HepG2 (cell line): Measurements from ENCODE around the gene SLC6A4.

Experiments used
- ASH2L ChIP-seq: fragments of 300-600, 200-600 bp; sonication (generic); IDR thresholded peaks from 2 replicates; pipeline ENCODE4 v1.7.0; 2017; ENCODE audit warnings: low read depth, mild to moderate bottlenecking, moderate library complexity, mixed read lengths, low read length; ENCODE audit not compliant: insufficient read length
- CHD4 ChIP-seq: fragments of 200-600 bp; sonication (generic); IDR thresholded peaks from 2 replicates; pipeline ENCODE4 v1.7.0; 2017; ENCODE audit warnings: mild to moderate bottlenecking, low read length, borderline replicate concordance
- EP300 ChIP-seq, 3 experiments: sonication (generic) in 1 of 3; formaldehyde crosslinking in 1 of 3; IDR thresholded peaks; 2 replicates each; pipeline versions ENCODE4 v1.5.1 to v1.6.1; 2011 to 2020; ENCODE audit warnings: low read depth in 2 of 3, low read length in 2 of 3, borderline replicate concordance in 1 of 3, improper control_type of control experiment in 1 of 3, mild to moderate bottlenecking in 1 of 3, missing genetic modification reagents in 1 of 3, moderate library complexity in 1 of 3
- HDAC6 ChIP-seq: fragments of 200-600 bp; sonication (generic); IDR thresholded peaks from 2 replicates; pipeline ENCODE4 v1.7.0; 2017; ENCODE audit warnings: mild to moderate bottlenecking, antibody characterized with exemption, low read length, low read depth
- SP4 ChIP-seq: sonication (generic); formaldehyde crosslinking; IDR thresholded peaks from 2 replicates; pipeline ENCODE4 v1.8.1; 2023; ENCODE audit warnings: mild to moderate bottlenecking, missing genetic modification reagents
- TEAD2 ChIP-seq: sonication (generic); formaldehyde crosslinking; IDR thresholded peaks from 2 replicates; pipeline ENCODE4 v1.9.0; 2021; ENCODE audit warnings: missing genetic modification reagents
- ZNF138 ChIP-seq: sonication (generic); formaldehyde crosslinking; IDR thresholded peaks from 2 replicates; pipeline ENCODE4 v1.5.0; 2020; ENCODE audit warnings: mild to moderate bottlenecking, low read depth, missing genetic modification reagents
- ZNF256 ChIP-seq: sonication (generic); formaldehyde crosslinking; conservative IDR thresholded peaks from 2 replicates; pipeline ENCODE4 v1.4.0; 2020; ENCODE audit warnings: missing genetic modification reagents
- ZNF747 ChIP-seq: sonication (generic); formaldehyde crosslinking; IDR thresholded peaks from 2 replicates; pipeline ENCODE4 v1.8.1; 2023; ENCODE audit warnings: missing genetic modification reagents, mild to moderate bottlenecking, borderline replicate concordance
- ZSCAN9 ChIP-seq: IDR thresholded peaks from 2 replicates; pipeline ENCODE4 v1.6.1; 2016; ENCODE audit warnings: borderline replicate concordance
- TF ChIP-seq, protein P1 (sequence below): conservative IDR thresholded peaks from 2 replicates; pipeline ENCODE4 v1.6.1; 2018; ENCODE audit warnings: missing genetic modification reagents
- TF ChIP-seq, protein P2 (sequence below): sonication (generic); formaldehyde crosslinking; IDR thresholded peaks from 2 replicates; pipeline ENCODE4 v1.5.0; 2020; ENCODE audit warnings: mild to moderate bottlenecking, missing genetic modification reagents, moderate library complexity
- TF ChIP-seq, protein P3 (sequence below): sonication (generic); formaldehyde crosslinking; IDR thresholded peaks from 2 replicates; pipeline ENCODE4 v1.9.0; 2021; ENCODE audit warnings: missing genetic modification reagents, borderline replicate concordance
- TF ChIP-seq, protein P4 (sequence below): IDR thresholded peaks from 2 replicates; pipeline ENCODE4 v1.6.1; 2018; ENCODE audit warnings: missing genetic modification reagents

DNA sequence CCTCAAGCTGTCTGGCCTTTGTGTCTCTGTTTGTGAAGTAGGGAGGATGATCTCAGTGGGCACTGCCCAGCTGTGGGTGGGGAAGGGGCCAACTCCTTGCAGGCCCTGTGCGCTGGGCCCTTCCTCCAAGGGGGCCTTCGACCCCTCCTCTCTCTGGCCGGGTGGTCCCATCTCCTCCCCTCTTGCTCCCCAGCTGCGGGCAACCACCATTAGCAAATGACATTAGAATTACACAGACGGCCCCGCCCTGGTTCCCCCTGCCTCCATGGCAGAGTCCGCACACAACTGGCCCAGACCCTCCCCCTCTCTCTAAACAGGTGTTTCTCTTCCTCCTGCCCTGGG is 2.5 kb upstream of the SLC6A4 start:
- TF ChIP-seq ZNF747 (no peak), SP4 (CRISPR knock-in tag) (no peak), ZNF256 (no peak), CHD4 (no peak), ZSCAN9 (no peak), HDAC6 (no peak), TEAD2 (no peak), ZNF138 (CRISPR knock-in tag) (no peak), ASH2L (no peak), EP300 (IDR thresholded peaks at IDR 0.05; ENCODE audit: low read depth in 2 of 2, low read length in 2 of 2) (no peak), EP300 (CRISPR knock-in tag; IDR thresholded peaks at IDR 0.05; ENCODE audit: borderline replicate concordance) (no peak)
- TF ChIP-seq, protein P1, sequence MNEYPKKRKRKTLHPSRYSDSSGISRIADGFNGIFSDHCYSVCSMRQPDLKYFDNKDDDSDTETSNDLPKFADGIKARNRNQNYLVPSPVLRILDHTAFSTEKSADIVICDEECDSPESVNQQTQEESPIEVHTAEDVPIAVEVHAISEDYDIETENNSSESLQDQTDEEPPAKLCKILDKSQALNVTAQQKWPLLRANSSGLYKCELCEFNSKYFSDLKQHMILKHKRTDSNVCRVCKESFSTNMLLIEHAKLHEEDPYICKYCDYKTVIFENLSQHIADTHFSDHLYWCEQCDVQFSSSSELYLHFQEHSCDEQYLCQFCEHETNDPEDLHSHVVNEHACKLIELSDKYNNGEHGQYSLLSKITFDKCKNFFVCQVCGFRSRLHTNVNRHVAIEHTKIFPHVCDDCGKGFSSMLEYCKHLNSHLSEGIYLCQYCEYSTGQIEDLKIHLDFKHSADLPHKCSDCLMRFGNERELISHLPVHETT (CRISPR knock-in tag) = no peak
- TF ChIP-seq, protein P2, sequence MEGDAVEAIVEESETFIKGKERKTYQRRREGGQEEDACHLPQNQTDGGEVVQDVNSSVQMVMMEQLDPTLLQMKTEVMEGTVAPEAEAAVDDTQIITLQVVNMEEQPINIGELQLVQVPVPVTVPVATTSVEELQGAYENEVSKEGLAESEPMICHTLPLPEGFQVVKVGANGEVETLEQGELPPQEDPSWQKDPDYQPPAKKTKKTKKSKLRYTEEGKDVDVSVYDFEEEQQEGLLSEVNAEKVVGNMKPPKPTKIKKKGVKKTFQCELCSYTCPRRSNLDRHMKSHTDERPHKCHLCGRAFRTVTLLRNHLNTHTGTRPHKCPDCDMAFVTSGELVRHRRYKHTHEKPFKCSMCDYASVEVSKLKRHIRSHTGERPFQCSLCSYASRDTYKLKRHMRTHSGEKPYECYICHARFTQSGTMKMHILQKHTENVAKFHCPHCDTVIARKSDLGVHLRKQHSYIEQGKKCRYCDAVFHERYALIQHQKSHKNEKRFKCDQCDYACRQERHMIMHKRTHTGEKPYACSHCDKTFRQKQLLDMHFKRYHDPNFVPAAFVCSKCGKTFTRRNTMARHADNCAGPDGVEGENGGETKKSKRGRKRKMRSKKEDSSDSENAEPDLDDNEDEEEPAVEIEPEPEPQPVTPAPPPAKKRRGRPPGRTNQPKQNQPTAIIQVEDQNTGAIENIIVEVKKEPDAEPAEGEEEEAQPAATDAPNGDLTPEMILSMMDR = no peak
- TF ChIP-seq, protein P3, sequence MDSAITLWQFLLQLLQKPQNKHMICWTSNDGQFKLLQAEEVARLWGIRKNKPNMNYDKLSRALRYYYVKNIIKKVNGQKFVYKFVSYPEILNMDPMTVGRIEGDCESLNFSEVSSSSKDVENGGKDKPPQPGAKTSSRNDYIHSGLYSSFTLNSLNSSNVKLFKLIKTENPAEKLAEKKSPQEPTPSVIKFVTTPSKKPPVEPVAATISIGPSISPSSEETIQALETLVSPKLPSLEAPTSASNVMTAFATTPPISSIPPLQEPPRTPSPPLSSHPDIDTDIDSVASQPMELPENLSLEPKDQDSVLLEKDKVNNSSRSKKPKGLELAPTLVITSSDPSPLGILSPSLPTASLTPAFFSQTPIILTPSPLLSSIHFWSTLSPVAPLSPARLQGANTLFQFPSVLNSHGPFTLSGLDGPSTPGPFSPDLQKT (CRISPR knock-in tag) = no peak
- TF ChIP-seq, protein P4, sequence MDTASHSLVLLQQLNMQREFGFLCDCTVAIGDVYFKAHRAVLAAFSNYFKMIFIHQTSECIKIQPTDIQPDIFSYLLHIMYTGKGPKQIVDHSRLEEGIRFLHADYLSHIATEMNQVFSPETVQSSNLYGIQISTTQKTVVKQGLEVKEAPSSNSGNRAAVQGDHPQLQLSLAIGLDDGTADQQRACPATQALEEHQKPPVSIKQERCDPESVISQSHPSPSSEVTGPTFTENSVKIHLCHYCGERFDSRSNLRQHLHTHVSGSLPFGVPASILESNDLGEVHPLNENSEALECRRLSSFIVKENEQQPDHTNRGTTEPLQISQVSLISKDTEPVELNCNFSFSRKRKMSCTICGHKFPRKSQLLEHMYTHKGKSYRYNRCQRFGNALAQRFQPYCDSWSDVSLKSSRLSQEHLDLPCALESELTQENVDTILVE (CRISPR knock-in tag) = no peak
